SK-N-MC (cell line): Measurements from ENCODE around the gene PI3.

Source experiments
- EZH2 ChIP-seq: fragments of 200-600 bp; sonication (generic); IDR thresholded peaks from one replicate; pipeline ENCODE4 v1.6.1; 2017; ENCODE audit warnings: antibody characterized with exemption
- FOXP2 ChIP-seq: optimal IDR thresholded peaks from 2 replicates; pipeline ENCODE3; 2011; ENCODE audit warnings: mild to moderate bottlenecking, moderate library complexity; ENCODE audit not compliant: insufficient read depth; ENCODE audit errors: extremely low read length, control extremely low read depth
- POLR2AphosphoS5 ChIP-seq: IDR thresholded peaks from 2 replicates; pipeline ENCODE4 v1.6.1; 2012; ENCODE audit warnings: mild to moderate bottlenecking, low read depth, low read length, borderline replicate concordance

DNA sequence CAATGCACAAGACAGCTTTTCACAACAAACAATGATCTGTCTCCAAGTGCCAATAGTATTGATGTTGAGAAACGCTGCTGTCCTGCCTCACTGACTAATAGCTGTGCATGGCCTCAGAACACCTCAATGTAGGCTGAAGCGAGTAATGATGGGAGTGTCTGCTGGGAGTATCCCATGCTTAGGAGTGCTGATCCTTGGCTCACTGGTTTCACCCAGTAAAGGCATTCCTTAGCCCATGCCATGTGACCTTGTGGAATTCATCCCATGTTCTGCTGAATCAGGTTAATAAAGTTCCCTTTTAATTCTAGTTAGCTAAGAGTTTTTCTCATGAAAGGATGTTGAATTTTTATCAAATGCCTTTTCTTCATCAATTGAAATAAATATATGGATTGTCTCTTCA is 46.6 kb upstream of the PI3 start:
- TF ChIP-seq POLR2AphosphoS5 (no peak), EZH2 (no peak), FOXP2 (no peak)
